Liver (tissue), 9 donors: ENCODE results near the gene DUSP14. TPM values are rescaled to one million over a fixed set of nuclear protein-coding genes. Genes with fewer than 3 reads are reported as not detected.

Experiments used
- DNase-seq: peaks from one replicate; pipeline ENCODE4 v3.0.0-alpha.2; 2017; ENCODE audit warnings: low spot score
- H3K27ac ChIP-seq, 2 donors: one replicate each; pipeline ENCODE4 v1.7.0; 2013; ENCODE audit warnings: inconsistent platforms in 2 of 2, low read length in 2 of 2, control low read depth in 1 of 2, low read depth in 1 of 2, mild to moderate bottlenecking in 1 of 2
- H3K27me3 ChIP-seq, 4 donors: one replicate each; pipeline versions ENCODE4 v1.6.1 to v1.7.0; 2013; ENCODE audit warnings: low read length in 3 of 4, inconsistent platforms in 1 of 4, mild to moderate bottlenecking in 1 of 4, moderate library complexity in 1 of 4; ENCODE audit not compliant: control insufficient read depth in 4 of 4, insufficient read depth in 4 of 4
- H3K36me3 ChIP-seq, 4 donors: one replicate each; pipeline versions ENCODE4 v1.6.1 to v1.7.0; 2013; ENCODE audit warnings: low read length in 3 of 4, mild to moderate bottlenecking in 3 of 4, low read depth in 1 of 4, moderate library complexity in 1 of 4; ENCODE audit not compliant: control insufficient read depth in 4 of 4, insufficient read depth in 3 of 4
- H3K4me1 ChIP-seq, 4 donors: one replicate each; pipeline versions ENCODE4 v1.6.1 to v1.7.0; 2013; ENCODE audit warnings: low read length in 3 of 4, mild to moderate bottlenecking in 3 of 4, moderate library complexity in 1 of 4; ENCODE audit not compliant: control insufficient read depth in 4 of 4, insufficient read depth in 4 of 4
- H3K4me3 ChIP-seq, 3 donors: one replicate each; pipeline versions ENCODE4 v1.6.1 to v1.7.0; 2013; ENCODE audit warnings: low read length in 3 of 3, control low read depth in 1 of 3, low read depth in 1 of 3, mild to moderate bottlenecking in 1 of 3
- H3K9ac ChIP-seq, 2 donors: one replicate each; pipeline ENCODE4 v1.7.0; 2013; ENCODE audit warnings: low read length in 2 of 2, mild to moderate bottlenecking in 2 of 2, moderate library complexity in 2 of 2, control low read depth in 1 of 2, low read depth in 1 of 2
- H3K9me3 ChIP-seq, 4 donors: one replicate each; pipeline versions ENCODE4 v1.6.1 to v1.7.0; 2013; ENCODE audit warnings: low read length in 3 of 4; ENCODE audit not compliant: control insufficient read depth in 4 of 4
- FOXA1 ChIP-seq: IDR thresholded peaks from 2 replicates; pipeline ENCODE4 v1.6.1; 2016; ENCODE audit warnings: antibody characterized with exemption
- FOXA2 ChIP-seq: IDR thresholded peaks from 2 replicates; pipeline ENCODE4 v1.6.1; 2016; ENCODE audit warnings: antibody characterized with exemption
- GABPA ChIP-seq, 2 donors: IDR thresholded peaks in 1 of 2; conservative IDR thresholded peaks in 1 of 2; 2 replicates each; pipeline ENCODE4 v1.6.1; 2016; ENCODE audit warnings: antibody characterized with exemption in 2 of 2, mild to moderate bottlenecking in 1 of 2, moderate library complexity in 1 of 2
- HNF4A ChIP-seq, 2 donors: conservative IDR thresholded peaks; 2 replicates each; pipeline ENCODE4 v1.6.1; 2016; ENCODE audit warnings: antibody characterized with exemption in 2 of 2, mild to moderate bottlenecking in 2 of 2
- HNF4G ChIP-seq: IDR thresholded peaks from 2 replicates; pipeline ENCODE4 v1.6.1; 2016; ENCODE audit warnings: antibody characterized with exemption
- JUND ChIP-seq, 2 donors: IDR thresholded peaks; 2 replicates each; pipeline ENCODE4 v1.6.1; 2016; ENCODE audit warnings: antibody characterized with exemption in 2 of 2
- NR2F2 ChIP-seq: IDR thresholded peaks from 2 replicates; pipeline ENCODE4 v1.6.1; 2016; ENCODE audit warnings: antibody characterized with exemption
- RAD21 ChIP-seq, 2 donors: IDR thresholded peaks; 2 replicates each; pipeline ENCODE4 v1.6.1; 2016; ENCODE audit warnings: antibody characterized with exemption in 2 of 2, mild to moderate bottlenecking in 2 of 2
- RXRA ChIP-seq, 2 donors: IDR thresholded peaks; 2 replicates each; pipeline ENCODE4 v1.6.1; 2017 to 2018; ENCODE audit warnings: antibody characterized with exemption in 2 of 2, mild to moderate bottlenecking in 1 of 2
- SP1 ChIP-seq: IDR thresholded peaks from 2 replicates; pipeline ENCODE4 v1.6.1; 2018; ENCODE audit warnings: antibody characterized with exemption, mild to moderate bottlenecking
- TAF1 ChIP-seq: conservative IDR thresholded peaks from 2 replicates; pipeline ENCODE4 v1.6.1; 2016; ENCODE audit warnings: antibody characterized with exemption, mild to moderate bottlenecking
- YY1 ChIP-seq: IDR thresholded peaks from 2 replicates; pipeline ENCODE4 v1.6.1; 2016; ENCODE audit warnings: antibody characterized with exemption, mild to moderate bottlenecking
- WGBS: extraction: QIAGEN DNeasy Blood & Tissue Kit; methylation state at CpG from one replicate; pipeline ENCODE4 v1.1.7; 2013; 5-methylcytosine and 5-hydroxymethylcytosine counted together
- polyA plus RNA-seq, 2 donors: library from polyadenylated mRNA; stranded (reverse) in 1 of 2; unstranded in 1 of 2; fragments of 200-250 nt in 1 of 2; fragments of >200 nt in 1 of 2; fragmentation: Nextera tagmentation in 1 of 2; extraction: Ambion mirVana in 1 of 2; gene quantifications; one replicate each; pipeline versions ENCODE4 v1.2.1 to v1.2.3, GENCODE V29; 2013 to 2015
- total RNA-seq, 2 donors: library from RNA; depleted of rRNA; stranded (reverse); fragments of >200 nt; gene quantifications; one replicate each; pipeline ENCODE4 v1.2.3, GENCODE V29; 2014
- TF ChIP-seq, protein P1 (sequence below): IDR thresholded peaks from 2 replicates; pipeline ENCODE4 v1.6.1; 2016; ENCODE audit warnings: antibody characterized with exemption
- TF ChIP-seq, protein P2 (sequence below): IDR thresholded peaks from 2 replicates; pipeline ENCODE4 v1.6.1; 2016; ENCODE audit warnings: antibody characterized with exemption, mild to moderate bottlenecking
- TF ChIP-seq, protein P3 (sequence below): IDR thresholded peaks from 2 replicates; pipeline ENCODE4 v1.6.1; 2016; ENCODE audit warnings: antibody characterized with exemption
- TF ChIP-seq, protein P4 (sequence below): IDR thresholded peaks from 2 replicates; pipeline ENCODE4 v1.6.1; 2016; ENCODE audit warnings: antibody characterized with exemption
- TF ChIP-seq, protein P5 (sequence below): fragments of 150-350 bp; IDR thresholded peaks from 2 replicates; pipeline ENCODE4 v1.5.1; 2017; ENCODE audit warnings: improper control_type of control experiment, low read depth, low read length; ENCODE audit not compliant: missing input control
- donor health status: healthy.
- donor health status: healthy.
- donor health status: healthy.
- donor health status: healthy.
- donor health status: healthy.

DUSP14 gene
- total and polyA plus RNA-seq, 4 donors: 6.3 to 15.7 (median 13.8) TPM

DNA sequence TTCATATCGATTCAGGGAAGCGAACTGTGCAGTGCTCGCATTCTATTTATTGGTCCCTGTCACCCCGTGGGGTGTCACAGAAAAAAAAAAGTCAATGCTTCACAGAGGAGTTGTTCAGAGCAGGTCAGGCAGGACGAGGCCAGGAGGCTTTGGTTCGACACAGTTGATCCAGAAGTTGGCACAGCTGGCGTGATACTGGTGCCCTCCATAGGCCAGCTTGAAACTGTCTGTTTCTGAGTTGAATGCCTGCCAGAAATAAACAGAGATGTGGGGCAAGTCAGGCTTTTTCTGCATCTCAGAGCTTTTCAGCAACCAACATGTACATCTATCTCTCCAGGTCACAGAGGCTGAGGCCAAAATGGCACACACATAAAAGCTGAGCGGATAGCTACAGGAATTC lies 29.1 kb downstream of the DUSP14 start:
- Histone ChIP-seq H3K36me3 (peaks cover 3 to 36% (median 31%) of the 10 kb centered on the region in 4 donors), H3K4me3 (no peak overlapping the region), H3K9ac (no peak overlapping the region), H3K27me3 (no peaks in the 10 kb centered on the region), H3K9me3 (no peaks in the 10 kb centered on the region), H3K4me1 (peaks cover 0 to 2% (median 0%) of the 10 kb centered on the region in 4 donors), H3K27ac (no peak overlapping the region)
- TF ChIP-seq HNF4A (conservative IDR thresholded peaks at IDR 0.05): peak in 1 of 2 donors; percentile 21
- no peak for TF ChIP-seq FOXA2
- no peak for TF ChIP-seq GABPA (IDR thresholded peaks at IDR 0.05 in 1 of 2, conservative IDR thresholded peaks at IDR 0.05 in 1 of 2)
- TF ChIP-seq, protein P1, sequence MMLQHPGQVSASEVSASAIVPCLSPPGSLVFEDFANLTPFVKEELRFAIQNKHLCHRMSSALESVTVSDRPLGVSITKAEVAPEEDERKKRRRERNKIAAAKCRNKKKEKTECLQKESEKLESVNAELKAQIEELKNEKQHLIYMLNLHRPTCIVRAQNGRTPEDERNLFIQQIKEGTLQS: no peak
- TF ChIP-seq, protein P2, sequence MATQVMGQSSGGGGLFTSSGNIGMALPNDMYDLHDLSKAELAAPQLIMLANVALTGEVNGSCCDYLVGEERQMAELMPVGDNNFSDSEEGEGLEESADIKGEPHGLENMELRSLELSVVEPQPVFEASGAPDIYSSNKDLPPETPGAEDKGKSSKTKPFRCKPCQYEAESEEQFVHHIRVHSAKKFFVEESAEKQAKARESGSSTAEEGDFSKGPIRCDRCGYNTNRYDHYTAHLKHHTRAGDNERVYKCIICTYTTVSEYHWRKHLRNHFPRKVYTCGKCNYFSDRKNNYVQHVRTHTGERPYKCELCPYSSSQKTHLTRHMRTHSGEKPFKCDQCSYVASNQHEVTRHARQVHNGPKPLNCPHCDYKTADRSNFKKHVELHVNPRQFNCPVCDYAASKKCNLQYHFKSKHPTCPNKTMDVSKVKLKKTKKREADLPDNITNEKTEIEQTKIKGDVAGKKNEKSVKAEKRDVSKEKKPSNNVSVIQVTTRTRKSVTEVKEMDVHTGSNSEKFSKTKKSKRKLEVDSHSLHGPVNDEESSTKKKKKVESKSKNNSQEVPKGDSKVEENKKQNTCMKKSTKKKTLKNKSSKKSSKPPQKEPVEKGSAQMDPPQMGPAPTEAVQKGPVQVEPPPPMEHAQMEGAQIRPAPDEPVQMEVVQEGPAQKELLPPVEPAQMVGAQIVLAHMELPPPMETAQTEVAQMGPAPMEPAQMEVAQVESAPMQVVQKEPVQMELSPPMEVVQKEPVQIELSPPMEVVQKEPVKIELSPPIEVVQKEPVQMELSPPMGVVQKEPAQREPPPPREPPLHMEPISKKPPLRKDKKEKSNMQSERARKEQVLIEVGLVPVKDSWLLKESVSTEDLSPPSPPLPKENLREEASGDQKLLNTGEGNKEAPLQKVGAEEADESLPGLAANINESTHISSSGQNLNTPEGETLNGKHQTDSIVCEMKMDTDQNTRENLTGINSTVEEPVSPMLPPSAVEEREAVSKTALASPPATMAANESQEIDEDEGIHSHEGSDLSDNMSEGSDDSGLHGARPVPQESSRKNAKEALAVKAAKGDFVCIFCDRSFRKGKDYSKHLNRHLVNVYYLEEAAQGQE: no peak
- peak in 1 of 2 donors; percentile 7 for TF ChIP-seq RXRA (IDR thresholded peaks at IDR 0.05)
- TF ChIP-seq, protein P3, sequence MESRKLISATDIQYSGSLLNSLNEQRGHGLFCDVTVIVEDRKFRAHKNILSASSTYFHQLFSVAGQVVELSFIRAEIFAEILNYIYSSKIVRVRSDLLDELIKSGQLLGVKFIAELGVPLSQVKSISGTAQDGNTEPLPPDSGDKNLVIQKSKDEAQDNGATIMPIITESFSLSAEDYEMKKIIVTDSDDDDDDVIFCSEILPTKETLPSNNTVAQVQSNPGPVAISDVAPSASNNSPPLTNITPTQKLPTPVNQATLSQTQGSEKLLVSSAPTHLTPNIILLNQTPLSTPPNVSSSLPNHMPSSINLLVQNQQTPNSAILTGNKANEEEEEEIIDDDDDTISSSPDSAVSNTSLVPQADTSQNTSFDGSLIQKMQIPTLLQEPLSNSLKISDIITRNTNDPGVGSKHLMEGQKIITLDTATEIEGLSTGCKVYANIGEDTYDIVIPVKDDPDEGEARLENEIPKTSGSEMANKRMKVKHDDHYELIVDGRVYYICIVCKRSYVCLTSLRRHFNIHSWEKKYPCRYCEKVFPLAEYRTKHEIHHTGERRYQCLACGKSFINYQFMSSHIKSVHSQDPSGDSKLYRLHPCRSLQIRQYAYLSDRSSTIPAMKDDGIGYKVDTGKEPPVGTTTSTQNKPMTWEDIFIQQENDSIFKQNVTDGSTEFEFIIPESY: no peak
- TF ChIP-seq, protein P4, sequence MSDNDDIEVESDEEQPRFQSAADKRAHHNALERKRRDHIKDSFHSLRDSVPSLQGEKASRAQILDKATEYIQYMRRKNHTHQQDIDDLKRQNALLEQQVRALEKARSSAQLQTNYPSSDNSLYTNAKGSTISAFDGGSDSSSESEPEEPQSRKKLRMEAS: no peak
- TF ChIP-seq NR2F2: no peak
- TF ChIP-seq, protein P5, sequence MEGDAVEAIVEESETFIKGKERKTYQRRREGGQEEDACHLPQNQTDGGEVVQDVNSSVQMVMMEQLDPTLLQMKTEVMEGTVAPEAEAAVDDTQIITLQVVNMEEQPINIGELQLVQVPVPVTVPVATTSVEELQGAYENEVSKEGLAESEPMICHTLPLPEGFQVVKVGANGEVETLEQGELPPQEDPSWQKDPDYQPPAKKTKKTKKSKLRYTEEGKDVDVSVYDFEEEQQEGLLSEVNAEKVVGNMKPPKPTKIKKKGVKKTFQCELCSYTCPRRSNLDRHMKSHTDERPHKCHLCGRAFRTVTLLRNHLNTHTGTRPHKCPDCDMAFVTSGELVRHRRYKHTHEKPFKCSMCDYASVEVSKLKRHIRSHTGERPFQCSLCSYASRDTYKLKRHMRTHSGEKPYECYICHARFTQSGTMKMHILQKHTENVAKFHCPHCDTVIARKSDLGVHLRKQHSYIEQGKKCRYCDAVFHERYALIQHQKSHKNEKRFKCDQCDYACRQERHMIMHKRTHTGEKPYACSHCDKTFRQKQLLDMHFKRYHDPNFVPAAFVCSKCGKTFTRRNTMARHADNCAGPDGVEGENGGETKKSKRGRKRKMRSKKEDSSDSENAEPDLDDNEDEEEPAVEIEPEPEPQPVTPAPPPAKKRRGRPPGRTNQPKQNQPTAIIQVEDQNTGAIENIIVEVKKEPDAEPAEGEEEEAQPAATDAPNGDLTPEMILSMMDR: peak; percentile 47
- TF ChIP-seq SP1: no peak
- TF ChIP-seq YY1: no peak
- peak; percentile 78 to 81 for TF ChIP-seq RAD21 (IDR thresholded peaks at IDR 0.05)
- WGBS: 69% methylated on average over 8 of the region's 8 CpGs
- no peak for DNase-seq

DNA sequence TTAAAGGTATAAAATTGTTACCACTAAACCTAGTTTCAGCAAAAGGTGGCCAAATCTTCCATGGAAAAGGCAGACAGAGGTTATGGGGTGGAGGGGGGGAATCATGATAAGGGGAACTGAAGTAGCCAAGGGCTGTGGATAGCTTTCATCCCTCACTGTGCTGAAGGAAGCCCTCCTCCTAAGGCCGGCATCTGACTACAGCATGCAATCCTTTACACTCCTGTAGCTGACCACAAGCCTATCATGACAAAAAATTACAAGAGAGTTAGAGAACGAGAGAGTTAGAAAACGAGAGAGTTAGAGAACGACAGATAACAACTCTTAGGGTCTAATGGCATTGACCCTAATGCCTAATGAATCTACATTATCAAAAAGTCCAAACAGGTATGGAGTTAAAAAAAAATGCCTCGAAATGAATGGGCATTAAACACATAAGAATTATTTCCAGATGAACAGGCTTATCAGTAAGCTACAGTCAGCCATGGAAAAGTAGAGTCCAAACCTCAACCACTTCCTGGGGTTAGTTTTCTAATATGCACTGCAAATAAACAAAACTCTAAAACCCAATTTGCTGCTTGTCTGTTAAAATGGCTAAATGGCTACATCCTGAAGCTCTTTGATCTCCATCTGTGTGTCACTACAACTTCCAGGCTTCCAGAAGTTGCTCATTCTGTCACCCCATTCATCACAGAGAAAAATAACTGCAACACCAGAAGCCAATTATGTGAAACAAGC lies 29.7 kb downstream of the DUSP14 start:
- WGBS: 80% methylated on average over 5 of the region's 5 CpGs
- Histone ChIP-seq H3K9ac (no peak overlapping the region), H3K4me3 (no peak overlapping the region)
- TF ChIP-seq RXRA (IDR thresholded peaks at IDR 0.05) (no peak), TAF1 (no peak), GABPA (IDR thresholded peaks at IDR 0.05 in 1 of 2, conservative IDR thresholded peaks at IDR 0.05 in 1 of 2) (no peak), HNF4A (conservative IDR thresholded peaks at IDR 0.05) (no peak), FOXA1 (no peak), YY1 (no peak), FOXA2 (no peak), HNF4G (no peak), JUND (IDR thresholded peaks at IDR 0.05) (no peak), RAD21 (IDR thresholded peaks at IDR 0.05) (no peak), SP1 (no peak)
- TF ChIP-seq, protein P2: no peak
- TF ChIP-seq, protein P1: no peak

More for the DNA sequence above, 29.7 kb downstream of the DUSP14 start:
- Histone ChIP-seq H3K27me3 (no peaks in the 10 kb centered on the region), H3K36me3 (peaks cover 5 to 40% (median 35%) of the 10 kb centered on the region in 4 donors), H3K27ac (no peak overlapping the region), H3K4me1 (no peaks in the 10 kb centered on the region), H3K9me3 (no peaks in the 10 kb centered on the region)
- no peak for DNase-seq
